HG03520 (cell line): ENCODE results near the gene FHIT.

Experiments used
- ATAC-seq: cut with Tn5 transposase; IDR thresholded peaks from one replicate; pipeline ENCODE4 v1.9.1; 2021; ENCODE audit warnings: mild to moderate bottlenecking, moderate library complexity; ENCODE audit not compliant: unreplicated experiment

Gene FHIT

DNA sequence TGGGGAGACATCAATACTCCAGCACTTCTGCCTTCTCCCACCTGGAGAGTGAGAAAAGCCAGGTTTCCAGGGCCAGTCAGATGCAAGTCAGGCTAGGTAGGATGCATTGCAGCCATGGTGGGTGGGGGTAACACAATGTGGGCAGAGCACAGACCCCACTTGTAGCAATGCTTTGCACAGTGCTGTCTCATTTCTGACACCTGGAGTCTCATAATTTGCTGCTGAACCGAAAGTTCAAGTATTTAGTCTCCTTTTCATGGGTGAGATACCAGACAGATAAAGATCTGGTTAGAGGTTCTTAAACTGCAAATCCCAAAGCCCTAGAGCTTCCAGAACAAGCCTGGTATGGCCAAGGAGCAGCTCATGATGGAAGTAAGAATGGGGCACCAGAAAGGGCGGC, 1321.1 kb downstream of the FHIT start:
- ATAC-seq: no peak

GRCh38 chr3:59927056-59927455, 1324.2 kb downstream of the FHIT start:
- no peak for ATAC-seq

DNA sequence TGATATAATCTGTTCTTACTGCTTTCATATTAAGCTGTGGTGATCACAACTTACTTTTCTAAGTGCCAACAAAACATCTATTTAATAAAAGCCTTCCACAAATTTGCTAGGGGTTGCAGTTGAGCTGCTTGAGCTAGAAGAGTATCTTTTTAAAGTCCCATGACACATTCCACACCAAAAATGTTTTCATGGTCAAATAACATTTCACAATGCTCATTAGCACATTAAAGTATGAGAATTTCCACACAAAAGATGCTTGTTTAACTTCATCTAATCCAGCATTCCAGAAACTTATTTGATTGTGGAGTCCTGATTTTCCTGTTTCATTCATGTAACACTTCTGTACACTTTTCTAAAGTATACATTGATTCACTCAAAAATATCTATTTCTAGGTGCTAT, 1325.3 kb downstream of the FHIT start:
- ATAC-seq: no peak

DNA sequence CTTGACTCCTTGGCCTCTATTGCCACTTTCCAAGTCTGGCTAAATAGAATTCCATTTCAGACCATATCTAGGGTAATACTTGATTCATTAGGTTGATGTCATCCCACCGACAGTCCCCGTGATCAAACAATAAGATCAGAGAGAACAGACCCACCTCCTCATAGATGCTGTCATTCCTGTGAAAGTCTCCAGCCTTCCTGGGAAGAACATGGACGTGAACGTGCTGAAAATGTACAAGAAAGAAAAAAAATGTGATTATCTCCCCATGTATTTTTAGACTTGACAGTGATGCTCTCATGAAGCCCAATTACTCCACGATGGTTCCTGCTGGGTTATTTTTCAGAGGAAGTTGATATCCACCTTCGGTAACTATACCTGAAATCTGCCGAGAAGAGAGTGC, 1329.1 kb downstream of the FHIT start:
- no peak for ATAC-seq

- no peak for ATAC-seq
Observed at GRCh38 chr3:59920822-59921221, 1330.4 kb downstream of the FHIT start.

DNA sequence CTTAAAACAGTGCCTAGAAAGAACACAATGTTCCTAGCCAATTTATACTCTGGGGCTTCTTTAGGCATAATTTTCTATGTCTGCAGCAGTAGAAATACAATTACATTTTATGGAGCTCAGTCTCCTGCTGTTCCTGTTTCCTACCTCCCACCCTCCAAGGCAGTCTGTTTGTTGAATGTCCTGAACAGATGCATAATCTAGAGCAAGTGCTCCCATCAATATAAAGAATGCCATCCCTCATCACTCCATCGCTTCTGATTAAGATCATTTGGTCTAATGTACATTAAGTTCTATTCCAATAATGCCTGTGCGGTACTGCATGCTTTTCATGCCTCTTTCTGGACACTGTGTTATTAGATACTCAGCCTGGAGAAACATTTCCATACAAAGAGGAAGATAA, 1331.7 kb downstream of the FHIT start:
- no peak for ATAC-seq

- no peak for ATAC-seq
Observed at GRCh38 chr3:59914251-59914650, 1337.0 kb downstream of the FHIT start.

GRCh38 chr3:59913645-59914044, 1337.6 kb downstream of the FHIT start:
- no peak for ATAC-seq

- no peak for ATAC-seq
Observed at GRCh38 chr3:59908701-59909100, 1342.6 kb downstream of the FHIT start.

DNA sequence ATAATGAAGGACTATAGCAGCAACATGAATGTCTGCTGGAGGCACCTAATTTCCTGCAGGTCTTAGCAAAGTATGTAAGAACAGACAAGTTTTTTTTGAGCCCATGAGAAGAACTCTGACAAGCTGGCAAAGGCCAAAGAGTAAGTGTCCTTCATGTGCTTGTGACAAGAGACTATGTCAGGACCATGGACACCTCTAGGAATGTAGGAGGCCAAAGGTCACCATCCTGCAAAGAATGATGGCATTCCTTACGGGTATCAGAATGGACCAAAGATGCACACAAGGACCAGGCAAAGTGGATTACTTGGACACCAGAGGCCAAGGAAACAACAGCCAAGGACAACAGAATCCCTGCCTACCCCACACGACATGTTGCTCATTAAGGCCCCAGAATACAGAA, 1343.0 kb downstream of the FHIT start:
- ATAC-seq: no peak

DNA sequence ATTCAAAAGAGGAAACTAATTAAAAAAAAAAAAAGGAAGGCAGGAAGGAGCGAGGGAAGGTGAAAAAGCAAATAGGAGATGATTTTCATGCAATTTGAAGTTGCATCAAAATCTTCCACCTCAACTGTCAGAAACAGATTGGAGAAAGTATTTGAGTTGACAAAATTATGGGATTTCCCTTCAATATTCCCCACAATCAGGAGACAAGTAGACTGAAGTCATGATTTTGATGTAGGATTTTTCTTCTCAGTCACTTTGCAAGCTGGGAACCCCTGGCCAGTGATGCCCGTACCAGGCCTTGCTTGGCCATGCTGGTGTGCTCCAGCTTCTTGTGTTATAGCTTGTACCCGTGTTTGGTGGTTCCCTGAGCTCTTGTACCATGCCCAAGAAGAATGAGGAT, 1347.0 kb downstream of the FHIT start:
- ATAC-seq: no peak

- no peak for ATAC-seq
Observed at GRCh38 chr3:59899061-59899460, 1352.2 kb downstream of the FHIT start.

- no peak for ATAC-seq
Observed at GRCh38 chr3:59895972-59896371, 1355.3 kb downstream of the FHIT start.

- no peak for ATAC-seq
Observed at GRCh38 chr3:59894425-59895121, 1356.7 kb downstream of the FHIT start.

- no peak for ATAC-seq
Observed at GRCh38 chr3:59890639-59891038, 1360.6 kb downstream of the FHIT start.

- no peak for ATAC-seq
Observed at GRCh38 chr3:59886790-59887189, 1364.5 kb downstream of the FHIT start.

DNA sequence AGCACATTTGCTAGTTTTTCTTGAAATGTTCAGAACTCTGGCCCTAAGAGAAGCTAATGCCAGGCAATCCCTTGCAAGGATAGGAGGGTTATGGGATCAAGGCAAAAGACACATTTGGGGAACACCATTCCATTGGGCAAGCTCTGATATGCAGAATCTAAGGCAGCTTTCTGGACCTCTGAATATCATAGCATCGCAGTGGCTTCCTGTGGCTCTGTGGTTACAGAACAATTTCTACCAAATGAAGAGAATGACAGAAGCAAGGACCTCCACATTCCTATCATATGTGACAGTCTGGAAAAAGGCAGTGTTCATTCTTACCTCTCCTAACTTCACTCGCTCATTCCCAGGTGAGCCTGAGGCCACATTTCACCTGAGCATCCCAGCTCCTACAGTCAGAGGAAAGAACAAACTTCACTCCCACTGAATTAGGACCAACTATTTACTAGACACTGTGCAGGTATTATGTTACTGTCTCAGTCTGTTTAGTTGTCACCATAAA, 1365.3 kb downstream of the FHIT start:
- no peak for ATAC-seq

DNA sequence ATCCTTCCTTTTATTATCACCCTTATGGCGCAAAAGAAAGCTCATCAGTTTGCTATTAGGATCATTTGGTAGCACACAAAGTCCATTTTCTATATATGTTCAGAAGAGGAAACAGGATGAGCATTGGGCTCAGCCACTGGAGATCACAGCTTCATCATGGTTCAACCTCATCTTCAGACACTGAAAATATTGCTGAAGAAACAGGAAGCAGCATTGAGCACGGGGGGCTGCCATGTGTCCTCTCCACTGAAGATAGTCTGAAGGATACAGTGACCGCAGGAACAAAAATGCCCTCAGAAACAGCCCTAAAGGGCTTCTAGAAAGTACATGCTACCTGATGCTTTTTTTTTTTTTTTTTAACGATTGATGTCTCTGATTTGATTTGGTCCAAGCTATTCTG, 1366.2 kb downstream of the FHIT start:
- no peak for ATAC-seq

DNA sequence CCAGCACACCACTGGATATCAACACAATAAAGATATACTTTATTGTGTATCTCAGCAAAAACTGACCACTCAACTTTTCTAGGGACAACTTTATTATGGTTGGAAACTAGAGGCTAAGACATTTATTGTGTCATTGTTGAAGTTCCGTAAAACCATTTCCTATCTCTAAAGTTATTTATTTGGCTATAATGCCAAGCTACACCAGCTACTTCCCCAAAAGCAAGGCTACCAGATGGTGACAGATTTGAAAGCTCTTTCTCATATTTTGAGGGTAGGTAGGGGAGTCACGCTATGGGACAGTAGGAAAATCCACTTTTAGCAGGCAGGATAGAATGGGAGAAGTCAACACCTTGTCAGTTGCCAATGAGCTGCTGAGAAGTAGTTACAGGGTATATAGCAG, 1366.8 kb downstream of the FHIT start:
- no peak for ATAC-seq

DNA sequence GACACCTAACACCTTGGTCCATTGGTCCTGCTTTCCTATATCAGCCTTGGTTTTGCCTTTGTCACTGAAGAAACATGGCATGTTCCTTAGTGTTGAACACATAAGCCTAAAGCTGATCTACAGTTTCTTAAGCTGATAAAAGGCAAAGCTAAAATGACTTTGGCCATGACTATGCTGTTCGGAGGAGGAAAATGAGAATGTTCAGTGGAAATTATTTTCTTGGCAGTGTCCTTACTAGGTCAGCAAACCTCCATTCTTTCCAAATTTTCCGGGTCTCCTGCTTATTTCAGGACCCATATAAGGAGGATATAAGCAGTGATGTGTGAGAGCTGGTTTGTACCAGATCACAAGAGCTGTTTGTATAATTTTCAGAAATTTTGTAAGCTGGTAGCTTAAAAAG, 1368.5 kb downstream of the FHIT start:
- ATAC-seq: no peak

GRCh38 chr3:59880717-59881116, 1370.5 kb downstream of the FHIT start:
- no peak for ATAC-seq

GRCh38 chr3:59879031-59879581, 1372.1 kb downstream of the FHIT start:
- ATAC-seq: no peak

- no peak for ATAC-seq
Observed at GRCh38 chr3:59878038-59878427, 1373.2 kb downstream of the FHIT start.
